H9 (cell line): Measurements from ENCODE around the gene SLC16A3. TPM values are rescaled to one million over a fixed set of nuclear protein-coding genes. Genes with fewer than 3 reads are reported as not detected.

Source experiments
- DNase-seq: peaks from one replicate; pipeline ENCODE4 v3.0.0-alpha.2; 2017
- H2AFZ ChIP-seq: one replicate; pipeline ENCODE4 v1.6.1; 2013; ENCODE audit warnings: mild to moderate bottlenecking, low read length, control low read depth, moderate library complexity
- H2AK5ac ChIP-seq: 2 replicates; pipeline ENCODE4 v1.6.1; 2013; ENCODE audit warnings: low read length, control low read depth, mixed read lengths; ENCODE audit not compliant: insufficient read length
- H2BK120ac ChIP-seq: one replicate; pipeline ENCODE4 v1.6.1; 2013; ENCODE audit warnings: low read depth, mild to moderate bottlenecking, low read length, control low read depth, inconsistent platforms; ENCODE audit not compliant: poor library complexity, severe bottlenecking
- H2BK12ac ChIP-seq: 2 replicates; pipeline ENCODE4 v1.6.1; 2013; ENCODE audit warnings: low read length, control low read depth, mixed read lengths, low read depth; ENCODE audit not compliant: insufficient read length
- H2BK15ac ChIP-seq: 2 replicates; pipeline ENCODE4 v1.6.1; 2013; ENCODE audit warnings: low read depth, low read length, control low read depth
- H2BK20ac ChIP-seq: one replicate; pipeline ENCODE4 v1.6.1; 2013; ENCODE audit warnings: low read depth, mild to moderate bottlenecking, low read length, control low read depth, inconsistent platforms; ENCODE audit not compliant: poor library complexity, severe bottlenecking
- H2BK5ac ChIP-seq: 2 replicates; pipeline ENCODE4 v1.6.1; 2013; ENCODE audit warnings: low read length, control low read depth, mixed read lengths; ENCODE audit not compliant: insufficient read length
- H3K14ac ChIP-seq: 2 replicates; pipeline ENCODE4 v1.6.1; 2013; ENCODE audit warnings: low read length, control low read depth; ENCODE audit not compliant: insufficient read depth
- H3K18ac ChIP-seq: 2 replicates; pipeline ENCODE4 v1.6.1; 2013; ENCODE audit warnings: low read depth, mild to moderate bottlenecking, mixed read lengths, low read length, control low read depth; ENCODE audit not compliant: insufficient read length
- H3K23ac ChIP-seq: 2 replicates; pipeline ENCODE4 v1.6.1; 2013; ENCODE audit warnings: low read length, control low read depth, mixed read lengths, low read depth; ENCODE audit not compliant: insufficient read length
- H3K23me2 ChIP-seq: 2 replicates; pipeline ENCODE4 v1.6.1; 2013; ENCODE audit warnings: low read depth, mild to moderate bottlenecking, mixed read lengths, low read length, control low read depth; ENCODE audit not compliant: insufficient read length, poor library complexity, severe bottlenecking
- H3K27ac ChIP-seq: 2 replicates; pipeline ENCODE4 v1.5.1; 2013; ENCODE audit warnings: low read length, control low read depth, mixed read lengths, low read depth; ENCODE audit not compliant: insufficient read length
- H3K27me3 ChIP-seq: 2 replicates; pipeline ENCODE4 v1.6.1; 2013; ENCODE audit warnings: low read length, control low read depth, inconsistent platforms; ENCODE audit not compliant: insufficient read depth
- H3K4ac ChIP-seq: 2 replicates; pipeline ENCODE4 v1.6.1; 2013; ENCODE audit warnings: low read depth, mild to moderate bottlenecking, control low read depth, inconsistent platforms, low read length, moderate library complexity
- H3K4me1 ChIP-seq: 2 replicates; pipeline ENCODE4 v1.6.1; 2013; ENCODE audit warnings: low read length, control low read depth, inconsistent platforms; ENCODE audit not compliant: insufficient read depth
- H3K4me2 ChIP-seq: 2 replicates; pipeline ENCODE4 v1.6.1; 2013; ENCODE audit warnings: low read length, control low read depth, mixed read lengths; ENCODE audit not compliant: insufficient read length, insufficient read depth
- H3K56ac ChIP-seq: 2 replicates; pipeline ENCODE4 v1.6.1; 2013; ENCODE audit warnings: low read depth, mild to moderate bottlenecking, mixed read lengths, low read length, control low read depth; ENCODE audit not compliant: insufficient read length
- H3K79me1 ChIP-seq: 2 replicates; pipeline ENCODE4 v1.6.1; 2013; ENCODE audit warnings: low read depth, mild to moderate bottlenecking, moderate library complexity, low read length, control low read depth, inconsistent platforms; ENCODE audit not compliant: insufficient read depth, poor library complexity, severe bottlenecking
- H3K79me2 ChIP-seq: 2 replicates; pipeline ENCODE4 v1.6.1; 2013; ENCODE audit warnings: low read length, control low read depth, inconsistent platforms; ENCODE audit not compliant: insufficient read depth
- H3K9ac ChIP-seq: 2 replicates; pipeline ENCODE4 v1.6.1; 2013; ENCODE audit warnings: low read length, control low read depth, mixed read lengths; ENCODE audit not compliant: insufficient read length; ENCODE audit errors: extremely low read depth
- H3K9me3 ChIP-seq: one replicate; pipeline ENCODE4 v1.6.1; 2013; ENCODE audit warnings: low read depth, low read length, inconsistent platforms; ENCODE audit not compliant: control insufficient read depth
- H3T11ph ChIP-seq: one replicate; pipeline ENCODE4 v1.6.1; 2013; ENCODE audit warnings: mild to moderate bottlenecking, low read length, control low read depth, inconsistent platforms
- H4K20me1 ChIP-seq: one replicate; pipeline ENCODE4 v1.6.1; 2013; ENCODE audit not compliant: control insufficient read depth, insufficient read length, insufficient read depth
- H4K5ac ChIP-seq: 2 replicates; pipeline ENCODE4 v1.6.1; 2013; ENCODE audit warnings: low read depth, mild to moderate bottlenecking, mixed read lengths, low read length, control low read depth; ENCODE audit not compliant: insufficient read length
- H4K8ac ChIP-seq: replicated peaks from 2 replicates; pipeline ENCODE4 v1.6.1; 2013; ENCODE audit warnings: low read length, control low read depth, mixed read lengths, low read depth; ENCODE audit not compliant: insufficient read length
- H4K91ac ChIP-seq: 2 replicates; pipeline ENCODE4 v1.6.1; 2013; ENCODE audit warnings: low read depth, mild to moderate bottlenecking, moderate library complexity, mixed read lengths, low read length, control low read depth; ENCODE audit not compliant: insufficient read length
- H3K27ac Mint-ChIP-seq, 3 experiments: 2 replicates in 2 of 3; 3 replicates in 1 of 3; pipeline ENCODE4 v1.8.0; 2020 to 2021; ENCODE audit warnings: mixed read lengths in 3 of 3, mild to moderate bottlenecking in 1 of 3, moderate library complexity in 1 of 3
- H3K27me3 Mint-ChIP-seq: 2 replicates; pipeline ENCODE4 v1.8.0; 2021; ENCODE audit warnings: low read depth, mild to moderate bottlenecking, moderate library complexity, mixed read lengths
- H3K36me3 Mint-ChIP-seq, 3 experiments: 2 replicates in 2 of 3; 3 replicates in 1 of 3; pipeline ENCODE4 v1.8.0; 2020 to 2021; ENCODE audit warnings: low read depth in 3 of 3, mixed read lengths in 3 of 3; ENCODE audit not compliant: insufficient read depth in 1 of 3
- H3K4me1 Mint-ChIP-seq, 2 experiments: 2 replicates each; pipeline ENCODE4 v1.8.0; 2020; ENCODE audit warnings: mixed read lengths in 2 of 2
- H3K4me3 Mint-ChIP-seq, 2 experiments: 2 replicates in 1 of 2; 3 replicates in 1 of 2; pipeline ENCODE4 v1.8.0; 2020 to 2021; ENCODE audit warnings: mild to moderate bottlenecking in 2 of 2, mixed read lengths in 2 of 2, moderate library complexity in 1 of 2
- H3K9me3 Mint-ChIP-seq, 2 experiments: 2 replicates in 1 of 2; 3 replicates in 1 of 2; pipeline ENCODE4 v1.8.0; 2020; ENCODE audit warnings: mild to moderate bottlenecking in 2 of 2, mixed read lengths in 2 of 2, moderate library complexity in 1 of 2
- CTCF ChIP-seq: fragments of 200-600 bp; sonication (generic); conservative IDR thresholded peaks from 3 replicates; pipeline ENCODE4 v1.8.0; 2021; ENCODE audit warnings: antibody characterized with exemption, mild to moderate bottlenecking
- WGBS: extraction: QIAGEN DNeasy Blood & Tissue Kit; methylation state at CpG from one replicate; pipeline ENCODE4 v1.1.7; 2013; ENCODE audit warnings: missing lambda C conversion rate, low lambda C conversion rate, mixed read lengths; ENCODE audit not compliant: insufficient read length; ENCODE audit errors: extremely low coverage; 5-methylcytosine and 5-hydroxymethylcytosine counted together
- total RNA-seq: library from RNA; stranded (reverse); gene quantifications from 2 replicates; pipeline ENCODE4 v1.2.1, GENCODE V29; 2021

The SLC16A3 gene
- total RNA-seq, 1 experiment from 2014 or later: 28.4 TPM

DNA sequence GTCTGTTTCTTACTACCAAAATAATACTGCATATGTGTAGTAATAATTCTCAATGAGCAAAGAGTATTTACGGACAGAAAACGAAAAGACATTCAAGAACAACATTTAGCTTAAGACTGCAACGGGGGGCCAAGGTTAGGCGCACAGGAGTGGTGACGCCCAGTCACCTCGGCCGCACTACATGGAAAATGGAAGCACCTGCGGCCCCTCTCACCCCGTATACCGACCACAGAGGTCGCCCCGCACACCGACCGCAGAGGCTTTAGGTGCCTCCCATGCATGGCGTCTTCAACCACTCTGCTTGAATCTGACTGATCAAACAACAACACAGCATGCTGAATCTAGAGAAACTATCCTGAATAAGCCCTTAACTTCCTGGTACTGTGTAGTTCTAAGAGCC is 42.6 kb upstream of the SLC16A3 start:
- Histone ChIP-seq H3K4me2 (no peak overlapping the region), H4K8ac (no peak overlapping the region), H3K4me1 (no peaks in the 10 kb centered on the region), H3K18ac (no peak overlapping the region), H3T11ph (no peak overlapping the region), H3K9me3 (no peaks in the 10 kb centered on the region), H2BK20ac (no peak overlapping the region), H4K5ac (no peak overlapping the region), H3K9ac (no peak overlapping the region), H4K91ac (no peak overlapping the region), H3K14ac (no peak overlapping the region), H3K56ac (no peak overlapping the region), H2BK120ac (no peak overlapping the region), H2BK15ac (no peak overlapping the region), H3K79me2 (no peaks in the 10 kb centered on the region), H2BK12ac (no peak overlapping the region), H4K20me1 (no peaks in the 10 kb centered on the region), H3K23ac (no peak overlapping the region), H2AK5ac (no peak overlapping the region), H3K79me1 (no peaks in the 10 kb centered on the region), H2BK5ac (no peak overlapping the region), H3K27me3 (no peaks in the 10 kb centered on the region), H3K27ac (no peak overlapping the region), H3K23me2 (no peaks in the 10 kb centered on the region), H2AFZ (no peak overlapping the region), H3K4ac (no peak overlapping the region)
- Mint-ChIP-seq H3K9me3 (no peaks in the 10 kb centered on the region), H3K4me1 (no peaks in the 10 kb centered on the region), H3K36me3 (peaks cover 3 to 9% (median 7%) of the 10 kb centered on the region in 3 experiments; a peak in 6 of 7 replicates), H3K27ac (no peak overlapping the region), H3K4me3 (no peak overlapping the region), H3K27me3 (peaks cover 47% of the 10 kb centered on the region)
- no peak for DNase-seq
- TF ChIP-seq CTCF: no peak
- no CpG with 5 or more reads among the region's 15 CpGs for WGBS
